OCI-LY1 (cell line): ENCODE data around the gene RFNG.
A peak's percentile ranks its signal among the peaks of the same experiment; 100 is the strongest.

Experiments used
- H2AFZ ChIP-seq: fragments of 200-600 bp; sonication (generic), shearing (Covaris generic); 2 replicates; pipeline ENCODE4 v1.6.0; 2014; ENCODE audit warnings: antibody characterized with exemption, mild to moderate bottlenecking, low read length
- H3F3A ChIP-seq: fragments of 200-600 bp; sonication (generic), shearing (Covaris generic); 2 replicates; pipeline ENCODE4 v1.6.0; 2014; ENCODE audit warnings: mild to moderate bottlenecking, antibody characterized with exemption, low read length, moderate library complexity; ENCODE audit not compliant: insufficient read depth
- H3K27ac ChIP-seq: fragments of 200-600 bp; sonication (generic); 2 replicates; pipeline ENCODE4 v1.5.1; 2014; ENCODE audit warnings: low read length, mixed run types, mild to moderate bottlenecking, low read depth; ENCODE audit not compliant: poor library complexity, severe bottlenecking
- H3K27me3 ChIP-seq: fragments of 200-600 bp; sonication (generic); 2 replicates; pipeline ENCODE4 v1.6.0; 2014; ENCODE audit warnings: antibody characterized with exemption, mild to moderate bottlenecking, low read length, moderate library complexity; ENCODE audit not compliant: insufficient read depth
- H3K36me3 ChIP-seq: fragments of 200-600 bp; sonication (generic); 2 replicates; pipeline ENCODE4 v1.6.1; 2014; ENCODE audit warnings: mild to moderate bottlenecking, antibody characterized with exemption, low read length, moderate library complexity, mixed read lengths; ENCODE audit not compliant: insufficient read depth
- H3K4me1 ChIP-seq: fragments of 200-600 bp; sonication (generic); 2 replicates; pipeline ENCODE4 v1.5.1; 2014; ENCODE audit warnings: mild to moderate bottlenecking, low read length, moderate library complexity; ENCODE audit not compliant: insufficient read depth, severe bottlenecking
- H3K4me2 ChIP-seq: fragments of 200-600 bp; sonication (generic), shearing (Covaris generic); 2 replicates; pipeline ENCODE4 v1.6.1; 2014; ENCODE audit warnings: low read length
- H3K4me3 ChIP-seq: fragments of 200-600 bp; sonication (generic); 2 replicates; pipeline ENCODE4 v1.5.1; 2014; ENCODE audit warnings: low read length, low read depth, mild to moderate bottlenecking, mixed read lengths; ENCODE audit not compliant: poor library complexity, severe bottlenecking
- H3K79me2 ChIP-seq: fragments of 200-600 bp; shearing (Covaris generic); 2 replicates; pipeline ENCODE4 v1.6.1; 2016; ENCODE audit warnings: mixed run types, low read length, mixed read lengths; ENCODE audit not compliant: insufficient read depth
- H3K9ac ChIP-seq: fragments of 200-600 bp; sonication (generic), shearing (Covaris generic); 2 replicates; pipeline ENCODE4 v1.6.1; 2014; ENCODE audit warnings: mild to moderate bottlenecking, low read length, mixed read lengths
- H3K9me2 ChIP-seq: fragments of 200-600 bp; sonication (generic), shearing (Covaris generic); 2 replicates; pipeline ENCODE4 v1.6.1; 2014; ENCODE audit warnings: low read depth, mild to moderate bottlenecking, low read length, mixed read lengths
- H3K9me3 ChIP-seq: fragments of 200-600 bp; shearing (Covaris generic); 2 replicates; pipeline ENCODE4 v1.6.1; 2014; ENCODE audit warnings: low read length, mixed read lengths
- H4K20me1 ChIP-seq: fragments of 200-600 bp; sonication (generic), shearing (Covaris generic); 2 replicates; pipeline ENCODE4 v1.6.0; 2016; ENCODE audit warnings: mild to moderate bottlenecking, low read length; ENCODE audit not compliant: insufficient read depth
- CTCF ChIP-seq: fragments of 200-600 bp; sonication (generic), shearing (Covaris generic); IDR thresholded peaks from 2 replicates; pipeline ENCODE4 v1.5.1; 2017; ENCODE audit warnings: mild to moderate bottlenecking, antibody characterized with exemption, low read length, moderate library complexity, mixed read lengths
- EZH2 ChIP-seq: fragments of 200-600 bp; sonication (generic), shearing (Covaris generic); IDR thresholded peaks from 2 replicates; pipeline ENCODE4 v1.8.0; 2017; ENCODE audit warnings: borderline replicate concordance, mixed run types, mild to moderate bottlenecking, antibody characterized with exemption, low read length, moderate library complexity, mixed read lengths

Gene RFNG

GRCh38 chr17:82037889-82038195 is 13.8 kb downstream of the RFNG start:
- H3K4me1 ChIP-seq, result peaks cover 20% of the 10 kb centered on the region
- H3K79me2 ChIP-seq, result no peaks in the 10 kb centered on the region

GRCh38 chr17:82037092-82037888 is 14.3 kb downstream of the RFNG start, which contains the start of gene DCXR:
Gene DCXR, minus strand, starts transcription at chr17:82037697. Its CDS starts 15 bp downstream, at chr17:82037682.
- Histone ChIP-seq H3K9me2 (no peaks in the 10 kb centered on the region), H3K9ac (peak within 1 kb of the TSS; percentile 92), H3K79me2 (no peaks in the 10 kb centered on the region), H2AFZ (peak within 1 kb of the TSS; percentile 50; the same call in 1 of the 2 replicates), H3K27me3 (no peaks in the 10 kb centered on the region), H3F3A (no peaks in the 10 kb centered on the region; the same call in 1 of the 2 replicates), H3K4me3 (peak within 1 kb of the TSS; percentile 80), H4K20me1 (no peaks in the 10 kb centered on the region), H3K9me3 (no peaks in the 10 kb centered on the region), H3K4me2 (peak within 1 kb of the TSS; percentile 85), H3K27ac (no peak within 1 kb of the TSS), H3K36me3 (0 out of 2 replicates have a peak, but pooled peaks cover 6% of the 10 kb centered on the region), H3K4me1 (peaks cover 24% of the 10 kb centered on the region)
- TF ChIP-seq EZH2 (no peak), CTCF (peak; percentile 81)

More at GRCh38 chr17:82037889-82038195, 13.8 kb downstream of the RFNG start:
- no peak for TF ChIP-seq CTCF
- no peak for TF ChIP-seq EZH2
- Histone ChIP-seq H3K9me3 (no peaks in the 10 kb centered on the region), H3K4me3 (peak overlapping the region; percentile 80), H4K20me1 (no peaks in the 10 kb centered on the region), H3K27ac (no peak overlapping the region), H3K27me3 (no peaks in the 10 kb centered on the region), H3K36me3 (0 out of 2 replicates have a peak, but pooled peaks cover 6% of the 10 kb centered on the region), H3F3A (no peaks in the 10 kb centered on the region; the same call in 1 of the 2 replicates), H2AFZ (peak overlapping the region; percentile 50; the same call in 1 of the 2 replicates), H3K9me2 (no peaks in the 10 kb centered on the region), H3K9ac (peak overlapping the region; percentile 22; the same call in 1 of the 2 replicates), H3K4me2 (peak overlapping the region; percentile 85)

- no peaks in the 10 kb centered on the region for H3K9me2 ChIP-seq
- no peak overlapping the region for H2AFZ ChIP-seq
- no peak overlapping the region for H3K27ac ChIP-seq
- no peaks in the 10 kb centered on the region; the same call in 1 of the 2 replicates for H3F3A ChIP-seq
- no peaks in the 10 kb centered on the region for H4K20me1 ChIP-seq
- H3K4me1 ChIP-seq, result peaks cover 28% of the 10 kb centered on the region
- peak overlapping the region; percentile 85 for H3K4me2 ChIP-seq
- 0 out of 2 replicates have a peak, but pooled peaks cover 6% of the 10 kb centered on the region for H3K36me3 ChIP-seq
- H3K79me2 ChIP-seq, result no peaks in the 10 kb centered on the region
- TF ChIP-seq CTCF, result no peak
- no peak for TF ChIP-seq EZH2
- peak overlapping the region; percentile 80 for H3K4me3 ChIP-seq
- H3K9me3 ChIP-seq, result no peaks in the 10 kb centered on the region
- peak overlapping the region; percentile 92 for H3K9ac ChIP-seq
- no peaks in the 10 kb centered on the region for H3K27me3 ChIP-seq
Measured at GRCh38 chr17:82036634-82037091, 14.9 kb downstream of the RFNG start.
